GM23248 (cell line): ENCODE data around the gene HNRNPD. TPM values are rescaled to one million over a fixed set of nuclear protein-coding genes. Genes with fewer than 3 reads are reported as not detected.

Experiments
- DNase-seq: peaks from one replicate; pipeline ENCODE4 v3.0.0-alpha.2; 2015
- H2AFZ ChIP-seq: fragments of 200-600 bp; sonication (generic); 2 replicates; pipeline ENCODE4 v1.6.1; 2016; ENCODE audit warnings: antibody characterized with exemption
- H3F3A ChIP-seq: fragments of 200-600 bp; sonication (generic); 2 replicates; pipeline ENCODE4 v1.6.1; 2016; ENCODE audit warnings: mild to moderate bottlenecking, antibody characterized with exemption, mixed run types; ENCODE audit not compliant: insufficient read depth
- H3K27ac ChIP-seq: fragments of 200-600 bp; sonication (generic); 2 replicates; pipeline ENCODE4 v1.5.1; 2016; ENCODE audit warnings: mild to moderate bottlenecking
- H3K27me3 ChIP-seq: fragments of 200-600 bp; sonication (generic); replicated peaks from 2 replicates; pipeline ENCODE4 v1.6.1; 2016; ENCODE audit warnings: mild to moderate bottlenecking; ENCODE audit not compliant: insufficient read depth
- H3K36me3 ChIP-seq: fragments of 200-600 bp; sonication (generic); 2 replicates; pipeline ENCODE4 v1.6.1; 2016; ENCODE audit warnings: low read depth, mild to moderate bottlenecking
- H3K4me1 ChIP-seq: fragments of 200-600 bp; sonication (generic); 2 replicates; pipeline ENCODE4 v1.6.1; 2016; ENCODE audit warnings: mild to moderate bottlenecking; ENCODE audit not compliant: insufficient read depth
- H3K4me2 ChIP-seq: fragments of 200-600 bp; sonication (generic); one replicate; pipeline ENCODE4 v1.6.1; 2016; ENCODE audit warnings: mild to moderate bottlenecking; ENCODE audit not compliant: unreplicated experiment
- H3K4me3 ChIP-seq: fragments of 200-600 bp; sonication (generic); 2 replicates; pipeline ENCODE4 v1.5.1; 2016; ENCODE audit warnings: mild to moderate bottlenecking
- H3K79me2 ChIP-seq: fragments of 200-600 bp; sonication (generic); 2 replicates; pipeline ENCODE4 v1.6.1; 2016; ENCODE audit warnings: mild to moderate bottlenecking; ENCODE audit not compliant: insufficient read depth
- H3K9ac ChIP-seq: fragments of 200-600 bp; sonication (generic); 2 replicates; pipeline ENCODE4 v1.6.1; 2016; ENCODE audit warnings: mild to moderate bottlenecking
- H3K9me2 ChIP-seq: fragments of 200-600 bp; sonication (generic); 2 replicates; pipeline ENCODE4 v1.6.1; 2016; ENCODE audit warnings: mixed run types, mild to moderate bottlenecking, moderate library complexity; ENCODE audit not compliant: insufficient read depth
- H3K9me3 ChIP-seq: fragments of 200-600 bp; sonication (generic); one replicate; pipeline ENCODE4 v1.6.1; 2017; ENCODE audit warnings: low read depth
- H4K20me1 ChIP-seq: fragments of 200-600 bp; sonication (generic); 2 replicates; pipeline ENCODE4 v1.6.0; 2016; ENCODE audit not compliant: insufficient read depth
- EZH2 ChIP-seq: fragments of 200-600 bp; sonication (generic); IDR thresholded peaks from 2 replicates; pipeline ENCODE4 v1.6.1; 2018; ENCODE audit warnings: antibody characterized with exemption, mild to moderate bottlenecking; ENCODE audit not compliant: insufficient read depth, poor library complexity, severe bottlenecking
- EZH2phosphoT487 ChIP-seq: fragments of 200-600 bp; sonication (generic); IDR thresholded peaks from 2 replicates; pipeline ENCODE4 v1.6.1; 2018; ENCODE audit warnings: antibody characterized with exemption, moderate library complexity, mild to moderate bottlenecking, low read depth; ENCODE audit not compliant: insufficient read depth
- WGBS, 2 experiments: methylation state at CpG; one replicate each; pipeline ENCODE4 v1.1.6; 2015 to 2017; ENCODE audit warnings: low lambda C conversion rate in 2 of 2, low coverage in 1 of 2; ENCODE audit errors: missing lambda C conversion rate in 2 of 2; 5-methylcytosine and 5-hydroxymethylcytosine counted together
- in situ Hi-C: fragments of 300-500 bp; cut with MboI; formaldehyde crosslinking; loops from 2 replicates; pipeline ENCODE4 v1.15.0; 2020
- polyA plus RNA-seq: library from polyadenylated mRNA; unstranded; fragments of >200 nt; fragmentation: Nextera tagmentation; extraction: Ambion mirVana; gene quantifications from 2 replicates; pipeline ENCODE4 v1.2.1, GENCODE V29; 2016
- total RNA-seq: library from RNA; depleted of rRNA; stranded (reverse); fragments of >200 nt; shearing (Covaris generic); gene quantifications from 2 replicates; pipeline ENCODE4 v1.2.3, GENCODE V29; 2014

HNRNPD gene
- total and polyA plus RNA-seq, 2 experiments from 2014 or later, result 31.2 to 118 TPM

GRCh38 chr4:82376109-82376508 lies 2.3 kb upstream of the HNRNPD start:
- no peak overlapping the region for H3K27ac ChIP-seq
- WGBS, 2 experiments, result 66 to 71% methylated on average over 4 of the region's 4 CpGs
- no peaks in the 10 kb centered on the region for H3K27me3 ChIP-seq
- peaks cover 21% of the 10 kb centered on the region for H3F3A ChIP-seq
- peak overlapping the region; percentile 98 for H3K4me3 ChIP-seq
- no peak overlapping the region for H3K9ac ChIP-seq
- no peaks in the 10 kb centered on the region for H3K9me2 ChIP-seq
- peaks cover 72% of the 10 kb centered on the region for H3K79me2 ChIP-seq
- H3K9me3 ChIP-seq, result no peaks in the 10 kb centered on the region
- no peak for DNase-seq
- H3K36me3 ChIP-seq, result no peaks in the 10 kb centered on the region
- H4K20me1 ChIP-seq, result peaks cover 17% of the 10 kb centered on the region
- no peak overlapping the region for H2AFZ ChIP-seq
- TF ChIP-seq EZH2phosphoT487 (no peak), EZH2 (no peak)
- in situ Hi-C loops, result no loop called here
- peak overlapping the region; percentile 91 for H3K4me2 ChIP-seq
- H3K4me1 ChIP-seq, result peaks cover 10% of the 10 kb centered on the region

GRCh38 chr4:82373486-82373815 lies 340 bp downstream of the HNRNPD start:
- H4K20me1 ChIP-seq, result peaks cover 37% of the 10 kb centered on the region
- peak overlapping the region; percentile 88 for H3K27ac ChIP-seq
- H2AFZ ChIP-seq, result peak overlapping the region; percentile 93
- peaks cover 89% of the 10 kb centered on the region for H3K79me2 ChIP-seq
- H3K9me3 ChIP-seq, result no peaks in the 10 kb centered on the region
- in situ Hi-C loops, result no loop called here
- DNase-seq, result no peak
- H3K36me3 ChIP-seq, result peaks cover 11% of the 10 kb centered on the region; the same call in 1 of the 2 replicates
- H3K4me1 ChIP-seq, result peaks cover 33% of the 10 kb centered on the region
- peaks cover 21% of the 10 kb centered on the region for H3F3A ChIP-seq
- 1 to 4% methylated on average over 11 to 50 of the region's 50 CpGs for WGBS, 2 experiments
- no peaks in the 10 kb centered on the region for H3K27me3 ChIP-seq
- H3K9me2 ChIP-seq, result no peaks in the 10 kb centered on the region
- TF ChIP-seq EZH2phosphoT487, result no peak
- H3K9ac ChIP-seq, result peak overlapping the region; percentile 93
- H3K4me3 ChIP-seq, result peak overlapping the region; percentile 98
- H3K4me2 ChIP-seq, result peak overlapping the region; percentile 98

- TF ChIP-seq EZH2phosphoT487 (no peak), EZH2 (no peak)
- peaks cover 90% of the 10 kb centered on the region for H3K79me2 ChIP-seq
- H3K9me2 ChIP-seq, result no peaks in the 10 kb centered on the region
- peaks cover 15% of the 10 kb centered on the region; the same call in 1 of the 2 replicates for H3K36me3 ChIP-seq
- H2AFZ ChIP-seq, result peak overlapping the region; percentile 93
- H3K4me1 ChIP-seq, result peaks cover 39% of the 10 kb centered on the region
- in situ Hi-C loops, result no loop called here
- 1% methylated on average over 28 to 37 of the region's 37 CpGs for WGBS, 2 experiments
- H3K4me2 ChIP-seq, result peak overlapping the region; percentile 98
- H3F3A ChIP-seq, result peaks cover 21% of the 10 kb centered on the region
- H3K9me3 ChIP-seq, result no peaks in the 10 kb centered on the region
- peak overlapping the region; percentile 98 for H3K4me3 ChIP-seq
- peak overlapping the region; percentile 93 for H3K9ac ChIP-seq
- peak; percentile 89 for DNase-seq
- no peaks in the 10 kb centered on the region for H3K27me3 ChIP-seq
- H4K20me1 ChIP-seq, result peaks cover 40% of the 10 kb centered on the region
- H3K27ac ChIP-seq, result peak overlapping the region; percentile 88
Measured at GRCh38 chr4:82372517-82373485, 990 bp downstream of the HNRNPD start.

GRCh38 chr4:82371497-82371896 lies 2.3 kb downstream of the HNRNPD start:
- TF ChIP-seq EZH2 (no peak), EZH2phosphoT487 (no peak)
- peak overlapping the region; percentile 93 for H3K9ac ChIP-seq
- in situ Hi-C loops, result no loop called here
- no peak overlapping the region for H2AFZ ChIP-seq
- WGBS, 2 experiments, result 0 to 4% methylated on average over 8 of the region's 8 CpGs
- H3K9me3 ChIP-seq, result no peaks in the 10 kb centered on the region
- peaks cover 90% of the 10 kb centered on the region for H3K79me2 ChIP-seq
- peaks cover 24% of the 10 kb centered on the region; the same call in 1 of the 2 replicates for H3K36me3 ChIP-seq
- H3K4me1 ChIP-seq, result peaks cover 48% of the 10 kb centered on the region
- H3K27ac ChIP-seq, result peak overlapping the region; percentile 88; the same call in 1 of the 2 replicates
- H3K4me3 ChIP-seq, result peak overlapping the region; percentile 98
- H3K4me2 ChIP-seq, result peak overlapping the region; percentile 98
- H3K9me2 ChIP-seq, result no peaks in the 10 kb centered on the region
- peaks cover 21% of the 10 kb centered on the region for H3F3A ChIP-seq
- peaks cover 44% of the 10 kb centered on the region for H4K20me1 ChIP-seq
- H3K27me3 ChIP-seq, result no peaks in the 10 kb centered on the region
- peak; percentile 49 for DNase-seq
